Astrocyte of the spinal cord (primary cell): ENCODE data around the gene SIPA1L3.

Experiments used
- DNase-seq: peaks from one replicate; pipeline ENCODE4 v3.0.0; 2011; ENCODE audit warnings: low read depth, low spot score
- H3K4me3 ChIP-seq: 2 replicates; pipeline ENCODE4 v1.5.1; 2011; ENCODE audit warnings: low read depth, mild to moderate bottlenecking, low read length, moderate library complexity
- in situ Hi-C: cut with HindIII; loops from 2 replicates; pipeline ENCODE4 v1.10.0; 2017; ENCODE audit warnings: low sequenced_read_pairs
- TF ChIP-seq, protein P1 (sequence below): IDR thresholded peaks from 2 replicates; pipeline ENCODE4 v1.5.1; 2012; ENCODE audit warnings: low read depth, mild to moderate bottlenecking, low read length, inconsistent platforms

SIPA1L3 gene

DNA sequence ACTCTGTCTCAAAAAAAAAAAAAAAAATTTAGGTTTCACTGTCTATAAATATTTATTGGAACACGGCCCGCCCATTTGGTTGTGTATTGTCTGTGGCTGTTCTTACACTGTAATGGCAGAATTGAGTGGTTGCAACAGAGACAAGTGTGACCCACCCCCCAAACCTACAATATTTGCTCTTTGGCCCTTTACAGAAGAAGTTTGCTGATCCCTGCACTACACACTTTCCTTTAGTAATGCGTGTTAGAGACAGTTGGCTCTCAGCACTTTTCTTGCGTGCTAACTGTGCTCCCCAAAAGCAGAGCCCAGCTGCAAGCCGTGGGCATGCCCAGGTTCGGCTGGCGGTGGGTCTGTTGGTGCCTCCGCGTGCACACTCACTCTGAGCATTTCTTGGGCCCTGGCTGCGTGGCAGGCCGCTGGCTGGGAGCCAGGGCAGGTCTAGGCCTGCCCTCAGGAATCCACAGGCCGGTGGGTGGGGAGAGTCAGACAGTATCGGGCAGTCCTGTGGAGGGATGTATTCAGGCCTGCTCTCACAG is 72.6 kb downstream of the SIPA1L3 start:
- no peak for DNase-seq
- no peak overlapping the region for H3K4me3 ChIP-seq
- TF ChIP-seq, protein P1, sequence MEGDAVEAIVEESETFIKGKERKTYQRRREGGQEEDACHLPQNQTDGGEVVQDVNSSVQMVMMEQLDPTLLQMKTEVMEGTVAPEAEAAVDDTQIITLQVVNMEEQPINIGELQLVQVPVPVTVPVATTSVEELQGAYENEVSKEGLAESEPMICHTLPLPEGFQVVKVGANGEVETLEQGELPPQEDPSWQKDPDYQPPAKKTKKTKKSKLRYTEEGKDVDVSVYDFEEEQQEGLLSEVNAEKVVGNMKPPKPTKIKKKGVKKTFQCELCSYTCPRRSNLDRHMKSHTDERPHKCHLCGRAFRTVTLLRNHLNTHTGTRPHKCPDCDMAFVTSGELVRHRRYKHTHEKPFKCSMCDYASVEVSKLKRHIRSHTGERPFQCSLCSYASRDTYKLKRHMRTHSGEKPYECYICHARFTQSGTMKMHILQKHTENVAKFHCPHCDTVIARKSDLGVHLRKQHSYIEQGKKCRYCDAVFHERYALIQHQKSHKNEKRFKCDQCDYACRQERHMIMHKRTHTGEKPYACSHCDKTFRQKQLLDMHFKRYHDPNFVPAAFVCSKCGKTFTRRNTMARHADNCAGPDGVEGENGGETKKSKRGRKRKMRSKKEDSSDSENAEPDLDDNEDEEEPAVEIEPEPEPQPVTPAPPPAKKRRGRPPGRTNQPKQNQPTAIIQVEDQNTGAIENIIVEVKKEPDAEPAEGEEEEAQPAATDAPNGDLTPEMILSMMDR: no peak
- in situ Hi-C loops: no loop called here

GRCh38 chr19:37980419-37981170 is 73.6 kb downstream of the SIPA1L3 start:
- in situ Hi-C loops: no loop called here
- no peak overlapping the region for H3K4me3 ChIP-seq
- DNase-seq: no peak
- TF ChIP-seq, protein P1: no peak

DNA sequence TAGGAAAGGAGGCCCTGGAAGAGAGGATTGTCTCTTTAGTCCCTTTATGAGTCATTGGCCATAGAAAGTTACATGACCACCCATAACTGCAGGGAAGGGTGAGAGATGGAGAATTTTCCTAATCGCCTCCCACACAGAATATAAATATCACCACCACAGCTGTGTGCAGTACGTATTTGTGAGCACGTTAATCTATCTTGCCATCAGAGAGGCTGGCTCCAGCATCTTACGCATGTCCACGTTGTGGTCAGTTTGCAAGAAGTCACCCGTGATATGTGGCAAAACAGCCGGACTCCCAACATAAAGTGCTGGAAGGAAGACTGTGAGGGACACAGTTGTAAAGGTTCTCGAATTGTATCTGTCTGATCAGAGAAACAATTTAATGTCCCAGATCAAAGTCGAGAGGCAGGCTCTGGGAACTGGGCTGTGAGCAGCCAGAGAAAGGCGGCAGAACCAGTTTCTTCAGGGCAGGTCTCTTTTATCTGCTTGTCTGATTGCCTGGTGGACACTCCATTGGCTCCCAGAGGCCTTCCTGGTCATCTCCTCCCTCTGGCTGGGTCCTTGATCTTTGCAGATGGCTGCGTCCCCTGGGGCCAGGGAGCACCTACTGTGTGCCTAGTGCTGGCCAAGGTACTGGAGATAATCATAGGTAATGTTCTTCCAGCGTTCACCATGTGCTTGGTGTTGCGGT is 74.9 kb downstream of the SIPA1L3 start:
- TF ChIP-seq, protein P1: no peak
- DNase-seq: no peak
- in situ Hi-C loops: no loop called here
- no peak overlapping the region for H3K4me3 ChIP-seq

DNA sequence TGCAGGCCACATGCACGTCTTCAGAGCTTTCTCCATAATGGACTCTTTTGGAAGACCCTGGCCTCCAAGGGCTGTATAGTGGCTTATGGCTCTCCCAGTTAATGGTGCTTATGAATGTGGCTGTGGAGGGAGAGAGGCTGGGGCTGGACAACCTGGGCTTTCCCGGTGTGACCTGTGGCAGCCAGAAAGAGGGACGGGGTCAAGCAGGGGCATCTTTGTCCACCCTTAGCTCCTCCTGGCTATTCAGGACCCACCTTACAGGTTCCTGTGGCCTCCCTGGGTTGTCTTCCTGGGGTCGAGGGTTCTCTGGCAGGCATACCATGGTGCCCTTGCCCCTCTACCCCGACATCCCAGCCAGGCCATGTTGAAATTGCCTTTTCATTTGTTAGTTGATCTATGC is 75.6 kb downstream of the SIPA1L3 start:
- no peak for DNase-seq
- TF ChIP-seq, protein P1: no peak
- H3K4me3 ChIP-seq: no peak overlapping the region
- in situ Hi-C loops: no loop called here

- no peak overlapping the region for H3K4me3 ChIP-seq
- in situ Hi-C loops: no loop called here
- no peak for DNase-seq
- TF ChIP-seq, protein P1: no peak
Measured at GRCh38 chr19:37983153-37983552, 76.1 kb downstream of the SIPA1L3 start.

DNA sequence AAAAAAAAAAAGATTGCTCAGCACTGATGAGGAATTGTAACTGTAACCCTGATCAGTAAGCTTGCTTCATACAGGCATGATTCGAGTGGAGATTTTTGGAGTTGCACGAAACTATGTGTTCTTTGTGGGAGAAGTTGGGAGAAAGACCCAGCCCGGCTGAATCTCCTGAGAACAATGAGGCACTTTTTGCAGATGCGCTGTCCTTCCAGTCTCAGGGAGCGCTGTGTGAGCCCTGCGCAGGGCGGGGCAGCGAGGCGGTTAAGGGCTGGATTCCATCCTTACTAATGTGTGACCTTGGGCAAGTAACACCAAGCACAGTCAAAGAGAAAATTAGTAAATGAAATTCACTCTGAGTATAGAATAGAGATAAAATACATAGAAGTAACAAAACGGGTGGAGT is 76.9 kb downstream of the SIPA1L3 start:
- in situ Hi-C loops: no loop called here
- no peak for DNase-seq
- H3K4me3 ChIP-seq: no peak overlapping the region
- TF ChIP-seq, protein P1: no peak
